ENCODE results near the gene TRAF1. TPM values are rescaled to one million over a fixed set of nuclear protein-coding genes. Genes with fewer than 3 reads are reported as not detected.

Gene TRAF1
- total and polyA plus RNA-seq, 10 of the 15 experiments (the other 5 are each of a cell fraction or from before 2014, with no cell fraction given), result 13.8 to 163 (median 128) TPM

DNA sequence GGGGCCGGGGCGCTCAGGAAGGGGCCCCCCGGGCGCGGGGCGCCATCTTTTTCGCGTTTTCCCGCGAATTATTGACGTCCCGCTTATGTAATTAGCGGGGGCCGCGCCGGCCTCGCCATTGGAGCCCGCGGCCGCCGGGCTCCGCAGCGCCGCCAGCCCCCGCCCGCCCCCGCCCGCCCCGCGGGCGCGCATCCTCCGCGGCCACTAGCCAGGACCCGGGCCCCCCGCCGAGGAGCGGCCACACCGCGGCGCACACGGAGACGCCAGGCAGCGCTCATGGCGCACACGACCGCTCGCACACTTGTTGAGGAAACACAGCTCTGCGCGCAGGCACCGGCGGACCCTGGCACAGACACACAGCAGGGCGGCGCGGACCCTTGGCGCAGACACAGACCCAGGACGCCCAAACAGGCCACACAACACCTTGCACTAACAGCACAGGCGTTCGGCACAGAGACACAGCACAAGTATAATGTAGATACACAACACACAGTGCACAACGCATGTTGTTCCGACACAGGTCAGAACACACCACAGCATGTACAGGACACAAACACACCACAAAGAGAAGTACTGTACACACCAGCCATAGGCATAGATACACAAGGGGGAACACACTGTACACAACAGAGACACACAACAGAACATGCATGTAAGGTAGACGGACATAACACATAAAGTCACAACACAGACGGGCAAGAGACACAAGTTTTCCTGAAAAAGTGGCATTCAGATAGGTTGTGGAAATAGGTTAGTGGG, 49.1 kb downstream of the TRAF1 start (continued):
- TF ChIP-seq, protein P1, sequence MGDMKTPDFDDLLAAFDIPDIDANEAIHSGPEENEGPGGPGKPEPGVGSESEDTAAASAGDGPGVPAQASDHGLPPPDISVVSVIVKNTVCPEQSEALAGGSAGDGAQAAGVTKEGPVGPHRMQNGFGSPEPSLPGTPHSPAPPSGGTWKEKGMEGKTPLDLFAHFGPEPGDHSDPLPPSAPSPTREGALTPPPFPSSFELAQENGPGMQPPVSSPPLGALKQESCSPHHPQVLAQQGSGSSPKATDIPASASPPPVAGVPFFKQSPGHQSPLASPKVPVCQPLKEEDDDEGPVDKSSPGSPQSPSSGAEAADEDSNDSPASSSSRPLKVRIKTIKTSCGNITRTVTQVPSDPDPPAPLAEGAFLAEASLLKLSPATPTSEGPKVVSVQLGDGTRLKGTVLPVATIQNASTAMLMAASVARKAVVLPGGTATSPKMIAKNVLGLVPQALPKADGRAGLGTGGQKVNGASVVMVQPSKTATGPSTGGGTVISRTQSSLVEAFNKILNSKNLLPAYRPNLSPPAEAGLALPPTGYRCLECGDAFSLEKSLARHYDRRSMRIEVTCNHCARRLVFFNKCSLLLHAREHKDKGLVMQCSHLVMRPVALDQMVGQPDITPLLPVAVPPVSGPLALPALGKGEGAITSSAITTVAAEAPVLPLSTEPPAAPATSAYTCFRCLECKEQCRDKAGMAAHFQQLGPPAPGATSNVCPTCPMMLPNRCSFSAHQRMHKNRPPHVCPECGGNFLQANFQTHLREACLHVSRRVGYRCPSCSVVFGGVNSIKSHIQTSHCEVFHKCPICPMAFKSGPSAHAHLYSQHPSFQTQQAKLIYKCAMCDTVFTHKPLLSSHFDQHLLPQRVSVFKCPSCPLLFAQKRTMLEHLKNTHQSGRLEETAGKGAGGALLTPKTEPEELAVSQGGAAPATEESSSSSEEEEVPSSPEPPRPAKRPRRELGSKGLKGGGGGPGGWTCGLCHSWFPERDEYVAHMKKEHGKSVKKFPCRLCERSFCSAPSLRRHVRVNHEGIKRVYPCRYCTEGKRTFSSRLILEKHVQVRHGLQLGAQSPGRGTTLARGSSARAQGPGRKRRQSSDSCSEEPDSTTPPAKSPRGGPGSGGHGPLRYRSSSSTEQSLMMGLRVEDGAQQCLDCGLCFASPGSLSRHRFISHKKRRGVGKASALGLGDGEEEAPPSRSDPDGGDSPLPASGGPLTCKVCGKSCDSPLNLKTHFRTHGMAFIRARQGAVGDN (IDR thresholded peaks at IDR 0.05), result peak; percentile 61
- TF ChIP-seq TCF12 (IDR thresholded peaks at IDR 0.05; ENCODE audit: low read depth, low read length) (no peak), USF1 (IDR thresholded peaks at IDR 0.05; ENCODE audit: borderline replicate concordance, extremely low read length, insufficient read depth, low read depth, low read length) (no peak), ATF2 (IDR thresholded peaks at IDR 0.05; ENCODE audit: low read length) (no peak), ZNF274 (IDR thresholded peaks at IDR 0.05; ENCODE audit: insufficient read depth, insufficient read length) (no peak), GATAD2B (conservative IDR thresholded peaks at IDR 0.05; ENCODE audit: low read depth) (peak; percentile 51), FOXK2 (IDR thresholded peaks at IDR 0.05) (no peak), TBL1XR1 (IDR thresholded peaks at IDR 0.05; ENCODE audit: low read depth, low read length) (no peak), EP300 (IDR thresholded peaks at IDR 0.05; ENCODE audit: borderline replicate concordance in 1 of 2, control insufficient read depth in 1 of 2, low read depth in 2 of 2, low read length in 2 of 2) (no peak), FOXM1 (IDR thresholded peaks at IDR 0.05; ENCODE audit: low read depth, low read length) (no peak)
- TF ChIP-seq, protein P2, sequence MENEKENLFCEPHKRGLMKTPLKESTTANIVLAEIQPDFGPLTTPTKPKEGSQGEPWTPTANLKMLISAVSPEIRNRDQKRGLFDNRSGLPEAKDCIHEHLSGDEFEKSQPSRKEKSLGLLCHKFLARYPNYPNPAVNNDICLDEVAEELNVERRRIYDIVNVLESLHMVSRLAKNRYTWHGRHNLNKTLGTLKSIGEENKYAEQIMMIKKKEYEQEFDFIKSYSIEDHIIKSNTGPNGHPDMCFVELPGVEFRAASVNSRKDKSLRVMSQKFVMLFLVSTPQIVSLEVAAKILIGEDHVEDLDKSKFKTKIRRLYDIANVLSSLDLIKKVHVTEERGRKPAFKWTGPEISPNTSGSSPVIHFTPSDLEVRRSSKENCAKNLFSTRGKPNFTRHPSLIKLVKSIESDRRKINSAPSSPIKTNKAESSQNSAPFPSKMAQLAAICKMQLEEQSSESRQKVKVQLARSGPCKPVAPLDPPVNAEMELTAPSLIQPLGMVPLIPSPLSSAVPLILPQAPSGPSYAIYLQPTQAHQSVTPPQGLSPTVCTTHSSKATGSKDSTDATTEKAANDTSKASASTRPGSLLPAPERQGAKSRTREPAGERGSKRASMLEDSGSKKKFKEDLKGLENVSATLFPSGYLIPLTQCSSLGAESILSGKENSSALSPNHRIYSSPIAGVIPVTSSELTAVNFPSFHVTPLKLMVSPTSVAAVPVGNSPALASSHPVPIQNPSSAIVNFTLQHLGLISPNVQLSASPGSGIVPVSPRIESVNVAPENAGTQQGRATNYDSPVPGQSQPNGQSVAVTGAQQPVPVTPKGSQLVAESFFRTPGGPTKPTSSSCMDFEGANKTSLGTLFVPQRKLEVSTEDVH (IDR thresholded peaks at IDR 0.05; ENCODE audit: low read depth, partially characterized antibody), result no peak
- TF ChIP-seq, protein P3, sequence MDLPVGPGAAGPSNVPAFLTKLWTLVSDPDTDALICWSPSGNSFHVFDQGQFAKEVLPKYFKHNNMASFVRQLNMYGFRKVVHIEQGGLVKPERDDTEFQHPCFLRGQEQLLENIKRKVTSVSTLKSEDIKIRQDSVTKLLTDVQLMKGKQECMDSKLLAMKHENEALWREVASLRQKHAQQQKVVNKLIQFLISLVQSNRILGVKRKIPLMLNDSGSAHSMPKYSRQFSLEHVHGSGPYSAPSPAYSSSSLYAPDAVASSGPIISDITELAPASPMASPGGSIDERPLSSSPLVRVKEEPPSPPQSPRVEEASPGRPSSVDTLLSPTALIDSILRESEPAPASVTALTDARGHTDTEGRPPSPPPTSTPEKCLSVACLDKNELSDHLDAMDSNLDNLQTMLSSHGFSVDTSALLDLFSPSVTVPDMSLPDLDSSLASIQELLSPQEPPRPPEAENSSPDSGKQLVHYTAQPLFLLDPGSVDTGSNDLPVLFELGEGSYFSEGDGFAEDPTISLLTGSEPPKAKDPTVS (IDR thresholded peaks at IDR 0.05; ENCODE audit: low read depth, low read length), result no peak
- TF ChIP-seq, protein P4, sequence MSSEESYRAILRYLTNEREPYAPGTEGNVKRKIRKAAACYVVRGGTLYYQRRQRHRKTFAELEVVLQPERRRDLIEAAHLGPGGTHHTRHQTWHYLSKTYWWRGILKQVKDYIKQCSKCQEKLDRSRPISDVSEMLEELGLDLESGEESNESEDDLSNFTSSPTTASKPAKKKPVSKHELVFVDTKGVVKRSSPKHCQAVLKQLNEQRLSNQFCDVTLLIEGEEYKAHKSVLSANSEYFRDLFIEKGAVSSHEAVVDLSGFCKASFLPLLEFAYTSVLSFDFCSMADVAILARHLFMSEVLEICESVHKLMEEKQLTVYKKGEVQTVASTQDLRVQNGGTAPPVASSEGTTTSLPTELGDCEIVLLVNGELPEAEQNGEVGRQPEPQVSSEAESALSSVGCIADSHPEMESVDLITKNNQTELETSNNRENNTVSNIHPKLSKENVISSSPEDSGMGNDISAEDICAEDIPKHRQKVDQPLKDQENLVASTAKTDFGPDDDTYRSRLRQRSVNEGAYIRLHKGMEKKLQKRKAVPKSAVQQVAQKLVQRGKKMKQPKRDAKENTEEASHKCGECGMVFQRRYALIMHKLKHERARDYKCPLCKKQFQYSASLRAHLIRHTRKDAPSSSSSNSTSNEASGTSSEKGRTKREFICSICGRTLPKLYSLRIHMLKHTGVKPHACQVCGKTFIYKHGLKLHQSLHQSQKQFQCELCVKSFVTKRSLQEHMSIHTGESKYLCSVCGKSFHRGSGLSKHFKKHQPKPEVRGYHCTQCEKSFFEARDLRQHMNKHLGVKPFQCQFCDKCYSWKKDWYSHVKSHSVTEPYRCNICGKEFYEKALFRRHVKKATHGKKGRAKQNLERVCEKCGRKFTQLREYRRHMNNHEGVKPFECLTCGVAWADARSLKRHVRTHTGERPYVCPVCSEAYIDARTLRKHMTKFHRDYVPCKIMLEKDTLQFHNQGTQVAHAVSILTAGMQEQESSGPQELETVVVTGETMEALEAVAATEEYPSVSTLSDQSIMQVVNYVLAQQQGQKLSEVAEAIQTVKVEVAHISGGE (CRISPR knock-in tag; IDR thresholded peaks at IDR 0.05), result no peak
